ENCODE results near the gene PLET1. TPM values are rescaled to one million over a fixed set of nuclear protein-coding genes. Genes with fewer than 3 reads are reported as not detected.

Gene PLET1
- total RNA-seq, 1 donor from 2014 or later = not detected

- ATAC-seq = no peak
Measured at GRCh38 chr11:112303616-112304015, 43.0 kb upstream of the PLET1 start.

GRCh38 chr11:112302226-112302868, 41.7 kb upstream of the PLET1 start:
- H3K4me1 ChIP-seq = peaks cover 7% of the 10 kb centered on the region
- ATAC-seq = no peak

More at GRCh38 chr11:112303616-112304015, 43.0 kb upstream of the PLET1 start:
- DNase-seq = no peak
- TF ChIP-seq, protein P1, sequence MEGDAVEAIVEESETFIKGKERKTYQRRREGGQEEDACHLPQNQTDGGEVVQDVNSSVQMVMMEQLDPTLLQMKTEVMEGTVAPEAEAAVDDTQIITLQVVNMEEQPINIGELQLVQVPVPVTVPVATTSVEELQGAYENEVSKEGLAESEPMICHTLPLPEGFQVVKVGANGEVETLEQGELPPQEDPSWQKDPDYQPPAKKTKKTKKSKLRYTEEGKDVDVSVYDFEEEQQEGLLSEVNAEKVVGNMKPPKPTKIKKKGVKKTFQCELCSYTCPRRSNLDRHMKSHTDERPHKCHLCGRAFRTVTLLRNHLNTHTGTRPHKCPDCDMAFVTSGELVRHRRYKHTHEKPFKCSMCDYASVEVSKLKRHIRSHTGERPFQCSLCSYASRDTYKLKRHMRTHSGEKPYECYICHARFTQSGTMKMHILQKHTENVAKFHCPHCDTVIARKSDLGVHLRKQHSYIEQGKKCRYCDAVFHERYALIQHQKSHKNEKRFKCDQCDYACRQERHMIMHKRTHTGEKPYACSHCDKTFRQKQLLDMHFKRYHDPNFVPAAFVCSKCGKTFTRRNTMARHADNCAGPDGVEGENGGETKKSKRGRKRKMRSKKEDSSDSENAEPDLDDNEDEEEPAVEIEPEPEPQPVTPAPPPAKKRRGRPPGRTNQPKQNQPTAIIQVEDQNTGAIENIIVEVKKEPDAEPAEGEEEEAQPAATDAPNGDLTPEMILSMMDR (IDR thresholded peaks at IDR 0.05) = no peak
- no peaks in the 10 kb centered on the region for H3K36me3 ChIP-seq
- H3K4me3 ChIP-seq = no peak overlapping the region
- intact Hi-C loops (cut with DNase I) = no loop called here
- H3K27me3 ChIP-seq (ENCODE audit: low read depth) = no peaks in the 10 kb centered on the region
- H3K9me3 ChIP-seq = no peaks in the 10 kb centered on the region
- no peak overlapping the region for H3K27ac ChIP-seq
- H3K4me1 ChIP-seq = peaks cover 7% of the 10 kb centered on the region

GRCh38 chr11:112300094-112300786, 39.6 kb upstream of the PLET1 start:
- peak in 1 of 2 donors; percentile 12 for ATAC-seq
- DNase-seq = no peak
- Histone ChIP-seq H3K27ac (no peak overlapping the region), H3K4me1 (peaks cover 7% of the 10 kb centered on the region), H3K36me3 (no peaks in the 10 kb centered on the region), H3K9me3 (no peaks in the 10 kb centered on the region), H3K4me3 (no peak overlapping the region), H3K27me3 (ENCODE audit: low read depth) (no peaks in the 10 kb centered on the region)
- intact Hi-C loops (cut with DNase I) = no loop called here
- TF ChIP-seq, protein P1 (IDR thresholded peaks at IDR 0.05) = no peak

More at GRCh38 chr11:112302226-112302868, 41.7 kb upstream of the PLET1 start:
- no peaks in the 10 kb centered on the region for H3K27me3 ChIP-seq (ENCODE audit: low read depth)
- no peak overlapping the region for H3K4me3 ChIP-seq
- no peak overlapping the region for H3K27ac ChIP-seq
- TF ChIP-seq, protein P1 (IDR thresholded peaks at IDR 0.05) = no peak
- no peaks in the 10 kb centered on the region for H3K36me3 ChIP-seq
- intact Hi-C loops (cut with DNase I) = no loop called here
- H3K9me3 ChIP-seq = no peaks in the 10 kb centered on the region
- DNase-seq = no peak

DNA sequence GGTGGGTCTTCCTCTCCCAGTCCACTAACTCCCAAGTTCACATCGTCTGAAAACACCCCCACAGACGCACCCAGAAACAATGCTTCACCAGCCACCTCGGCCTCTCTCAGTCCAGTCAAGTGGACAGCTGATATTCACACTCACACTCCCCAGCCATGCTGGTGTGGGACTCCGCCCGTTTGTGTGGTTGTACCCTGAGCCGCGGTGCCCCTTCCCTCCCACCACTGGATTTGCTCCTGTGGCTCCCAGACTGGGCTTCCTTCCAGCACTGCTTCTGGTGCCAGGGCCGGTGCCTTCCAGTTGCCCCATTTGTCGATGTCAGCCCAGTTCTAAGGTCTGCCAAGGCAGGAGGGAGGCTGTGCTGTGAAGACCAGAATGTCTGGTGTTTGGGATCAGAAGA, 37.9 kb upstream of the PLET1 start:
- no peaks in the 10 kb centered on the region for H3K9me3 ChIP-seq
- peaks cover 13% of the 10 kb centered on the region for H3K4me1 ChIP-seq
- ATAC-seq (no peak), DNase-seq (no peak)
- no peaks in the 10 kb centered on the region for H3K36me3 ChIP-seq
- intact Hi-C loops (cut with DNase I) = no loop called here
- H3K4me3 ChIP-seq = no peak overlapping the region
- TF ChIP-seq, protein P1 (IDR thresholded peaks at IDR 0.05) = no peak
- H3K27ac ChIP-seq = no peak overlapping the region
- no peaks in the 10 kb centered on the region for H3K27me3 ChIP-seq (ENCODE audit: low read depth)

- Histone ChIP-seq H3K9me3 (no peaks in the 10 kb centered on the region), H3K36me3 (no peaks in the 10 kb centered on the region), H3K4me1 (peaks cover 17% of the 10 kb centered on the region), H3K4me3 (no peak overlapping the region), H3K27me3 (ENCODE audit: low read depth) (no peaks in the 10 kb centered on the region), H3K27ac (no peak overlapping the region)
- intact Hi-C loops (cut with DNase I) = no loop called here
- TF ChIP-seq, protein P1 (IDR thresholded peaks at IDR 0.05) = no peak
- ATAC-seq (no peak), DNase-seq (no peak)
Measured at GRCh38 chr11:112297248-112297866, 36.7 kb upstream of the PLET1 start.
